Stimulated activated CD8-positive, alpha-beta memory T cell treated with anti-CD3 and anti-CD28 coated beads, Interleukin-7, amount 100 ng/mL, for 24 hours (primary cell): ENCODE measurements around the gene LARGE1.

ENCODE experiments used
- DNase-seq: peaks from one replicate; pipeline ENCODE4 v3.0.0-alpha.2; 2020; ENCODE audit warnings: low read depth

The LARGE1 gene

DNA sequence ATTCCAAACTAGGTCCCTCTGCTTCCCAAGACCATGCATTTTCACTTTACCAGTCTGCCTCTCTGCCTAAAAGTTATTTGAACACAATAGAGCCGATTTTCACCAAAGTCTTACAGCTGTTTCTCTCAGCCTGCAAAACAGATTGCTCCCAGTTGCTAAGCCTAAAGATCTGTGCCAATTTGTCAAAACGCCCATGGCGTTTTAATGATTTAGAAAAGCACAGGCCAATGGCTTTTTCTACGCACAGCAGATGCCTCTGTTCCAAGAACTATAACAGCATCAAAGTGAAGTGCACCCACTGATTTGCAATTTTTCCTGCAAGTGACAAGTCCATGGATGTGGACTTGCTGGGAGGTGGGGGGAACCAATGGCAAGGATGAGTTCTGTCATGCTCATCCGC, 688.2 kb downstream of the LARGE1 start:
- DNase-seq = no peak

DNA sequence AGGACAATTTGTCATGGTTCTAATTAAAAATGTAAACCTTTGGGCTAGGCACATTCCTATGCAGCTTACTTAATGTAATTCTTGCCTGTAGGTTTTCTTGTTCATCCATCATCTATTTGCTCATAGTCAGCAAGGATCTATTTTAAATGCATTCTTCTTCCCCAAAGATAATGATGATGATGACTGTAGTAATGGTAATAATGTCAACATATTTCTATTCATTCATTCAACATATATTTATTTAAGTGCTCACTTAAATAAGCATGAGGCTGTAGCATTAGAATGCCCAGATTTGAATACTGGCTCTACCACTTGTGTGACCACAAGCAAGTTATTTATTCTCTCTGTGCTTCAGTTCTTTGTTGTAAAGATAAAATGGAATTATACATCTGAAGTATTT, 692.5 kb downstream of the LARGE1 start:
- no peak for DNase-seq

DNA sequence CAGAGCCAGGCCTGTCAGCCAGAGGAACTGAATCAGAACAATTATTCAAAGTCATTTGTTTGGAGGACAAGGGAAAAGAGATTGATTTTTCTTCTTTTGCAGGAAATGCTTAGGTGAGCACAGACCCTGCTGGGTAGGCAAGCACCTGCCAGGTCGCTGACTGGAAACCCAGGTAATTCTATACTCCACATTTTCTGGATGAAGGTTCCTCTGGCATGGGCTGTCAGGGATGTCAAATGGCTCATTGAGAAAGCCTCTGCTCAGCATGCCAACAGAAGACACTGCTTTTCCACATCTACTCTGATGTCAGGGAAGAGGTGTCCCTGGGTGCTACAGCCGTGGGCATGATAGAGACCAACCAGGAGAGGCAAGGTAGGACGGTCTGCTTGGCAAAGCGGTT, 695.4 kb downstream of the LARGE1 start:
- no peak for DNase-seq
